ENCODE measurements around the gene ARNT2.

Gene ARNT2

GRCh38 chr15:80471881-80472280 lies 67.7 kb downstream of the ARNT2 start:
- peaks cover 3% of the 10 kb centered on the region for H3K36me3 Mint-ChIP-seq (ENCODE audit: insufficient read depth)
- no peak for ATAC-seq (replicated peaks)
- peaks cover 48 to 65% of the 10 kb centered on the region in 2 donors for H3K27me3 Mint-ChIP-seq
- no peak for DNase-seq
- H3K9me3 Mint-ChIP-seq, result no peaks in the 10 kb centered on the region
- H3K27ac Mint-ChIP-seq, result no peak overlapping the region
- no peaks in the 10 kb centered on the region for H3K4me1 Mint-ChIP-seq (ENCODE audit: low read depth in 2 of 2)
- H3K4me3 Mint-ChIP-seq, result no peak overlapping the region

DNA sequence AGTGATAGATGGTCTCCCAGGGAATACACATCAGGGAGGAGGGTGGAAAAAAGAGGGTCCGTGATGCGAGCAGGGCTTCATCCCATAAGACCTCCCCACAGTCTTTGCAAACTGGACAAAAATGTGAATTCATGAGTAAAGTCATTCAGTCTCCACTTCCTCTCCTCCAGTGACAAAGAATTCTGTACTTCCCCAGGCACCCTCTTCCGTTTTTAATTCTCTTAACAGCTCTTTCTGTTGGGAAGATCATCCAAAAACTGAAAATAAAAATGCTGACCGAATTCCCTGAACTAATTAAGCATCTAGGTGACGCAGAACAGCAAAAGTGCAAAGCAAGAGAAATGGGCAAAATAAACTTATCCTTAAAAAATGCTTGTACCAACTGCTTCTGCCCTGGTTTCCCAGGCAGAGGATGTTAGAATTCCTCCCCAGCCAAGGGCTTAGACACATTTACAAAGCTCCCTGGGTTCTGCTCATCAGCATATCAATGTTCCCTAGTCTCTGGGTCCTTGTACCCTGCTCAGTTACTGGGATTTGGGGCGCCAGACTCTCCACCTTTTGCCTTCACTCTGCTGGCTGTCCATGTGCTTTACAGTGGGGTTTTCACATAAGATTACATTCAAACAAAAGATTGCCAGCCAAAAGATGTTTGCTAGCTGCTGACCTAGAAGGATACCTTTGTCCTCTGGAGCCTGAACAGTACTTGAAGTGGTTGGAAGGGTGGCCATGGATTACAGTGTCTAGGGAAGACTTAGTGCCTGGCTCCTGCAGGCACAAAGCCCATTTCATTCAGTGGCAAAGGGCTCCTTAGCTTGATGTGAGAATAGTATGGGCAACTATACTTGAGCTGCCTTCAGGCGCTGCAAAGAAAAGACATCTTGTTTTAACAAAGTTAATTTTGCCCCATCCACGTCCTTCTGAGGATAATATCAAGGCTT lies 69.4 kb downstream of the ARNT2 start:
- Mint-ChIP-seq H3K4me1 (ENCODE audit: low read depth in 2 of 2) (no peaks in the 10 kb centered on the region), H3K9me3 (peaks cover 0 to 2% of the 10 kb centered on the region in 2 donors)

GRCh38 chr15:80474224-80475215 lies 70.3 kb downstream of the ARNT2 start:
- Mint-ChIP-seq H3K4me3 (no peak overlapping the region), H3K36me3 (ENCODE audit: insufficient read depth) (no peaks in the 10 kb centered on the region), H3K4me1 (ENCODE audit: low read depth in 2 of 2) (no peaks in the 10 kb centered on the region), H3K27me3 (peaks cover 31 to 45% of the 10 kb centered on the region in 2 donors), H3K9me3 (peaks cover 0 to 2% of the 10 kb centered on the region in 2 donors), H3K27ac (no peak overlapping the region)
- DNase-seq (no peak), ATAC-seq (replicated peaks) (no peak)

More for the DNA sequence above, 69.4 kb downstream of the ARNT2 start:
- ATAC-seq (replicated peaks) (no peak), DNase-seq (no peak)
- no peak overlapping the region for H3K27ac Mint-ChIP-seq
- H3K27me3 Mint-ChIP-seq, result peaks cover 34 to 48% of the 10 kb centered on the region in 2 donors
- no peak overlapping the region for H3K4me3 Mint-ChIP-seq
- H3K36me3 Mint-ChIP-seq (ENCODE audit: insufficient read depth), result no peaks in the 10 kb centered on the region

GRCh38 chr15:80475572-80475971 lies 71.4 kb downstream of the ARNT2 start:
- H3K4me1 Mint-ChIP-seq (ENCODE audit: low read depth in 2 of 2), result no peaks in the 10 kb centered on the region
- H3K36me3 Mint-ChIP-seq (ENCODE audit: insufficient read depth), result no peaks in the 10 kb centered on the region
- H3K27ac Mint-ChIP-seq, result no peak overlapping the region
- ATAC-seq (replicated peaks) (no peak), DNase-seq (no peak)
- H3K4me3 Mint-ChIP-seq, result no peak overlapping the region
- H3K27me3 Mint-ChIP-seq, result peaks cover 29 to 45% of the 10 kb centered on the region in 2 donors
- H3K9me3 Mint-ChIP-seq, result peaks cover 0 to 2% of the 10 kb centered on the region in 2 donors

DNA sequence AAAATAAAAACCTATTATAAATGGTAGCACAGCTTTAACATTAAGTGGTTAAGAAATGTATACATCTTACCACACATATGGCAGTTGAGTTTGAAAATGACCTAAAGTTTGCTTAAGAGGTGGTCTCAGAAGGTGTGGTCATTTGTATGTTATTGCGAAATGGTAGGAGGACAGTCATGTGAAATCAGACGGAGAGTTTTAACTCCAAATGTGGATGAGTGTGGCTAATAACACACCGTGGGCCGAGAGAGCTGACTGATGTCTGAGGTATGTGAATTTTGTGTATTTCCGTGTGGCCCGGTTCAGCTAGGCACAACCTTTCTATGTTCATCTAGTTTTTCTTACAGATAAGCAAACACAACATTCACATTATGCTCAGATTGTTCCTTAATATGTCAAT lies 71.9 kb downstream of the ARNT2 start:
- Mint-ChIP-seq H3K4me1 (ENCODE audit: low read depth in 2 of 2) (no peaks in the 10 kb centered on the region), H3K9me3 (peaks cover 0 to 2% of the 10 kb centered on the region in 2 donors), H3K27ac (no peak overlapping the region), H3K27me3 (peaks cover 24 to 45% of the 10 kb centered on the region in 2 donors), H3K4me3 (no peak overlapping the region), H3K36me3 (ENCODE audit: insufficient read depth) (no peaks in the 10 kb centered on the region)
- DNase-seq (no peak), ATAC-seq (replicated peaks) (no peak)

DNA sequence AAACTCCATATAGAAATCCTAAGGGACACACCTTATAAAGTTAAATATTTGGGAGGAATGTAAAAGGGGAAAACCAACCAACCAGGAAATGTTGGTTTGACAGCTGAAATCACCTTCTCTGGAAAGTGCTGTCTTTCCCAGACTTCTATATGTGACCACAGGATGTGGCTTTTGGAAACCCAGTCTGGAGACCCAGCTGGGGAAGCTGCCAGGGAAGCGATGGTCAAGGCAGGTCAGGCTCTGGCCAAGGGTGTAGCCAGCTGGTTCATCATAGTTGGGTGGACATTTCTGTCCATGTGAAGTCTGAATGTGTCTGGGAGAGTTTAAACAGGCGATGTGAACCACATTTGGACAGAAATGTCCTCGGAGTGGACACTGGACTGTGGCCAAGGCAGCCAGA lies 73.9 kb downstream of the ARNT2 start:
- DNase-seq, result no peak
- Mint-ChIP-seq H3K27ac (no peak overlapping the region), H3K4me3 (no peak overlapping the region), H3K36me3 (ENCODE audit: insufficient read depth) (no peaks in the 10 kb centered on the region), H3K4me1 (ENCODE audit: low read depth in 2 of 2) (no peaks in the 10 kb centered on the region), H3K27me3 (peaks cover 5 to 38% of the 10 kb centered on the region in 2 donors), H3K9me3 (peaks cover 0 to 2% of the 10 kb centered on the region in 2 donors)
- no peak for ATAC-seq (replicated peaks)

DNA sequence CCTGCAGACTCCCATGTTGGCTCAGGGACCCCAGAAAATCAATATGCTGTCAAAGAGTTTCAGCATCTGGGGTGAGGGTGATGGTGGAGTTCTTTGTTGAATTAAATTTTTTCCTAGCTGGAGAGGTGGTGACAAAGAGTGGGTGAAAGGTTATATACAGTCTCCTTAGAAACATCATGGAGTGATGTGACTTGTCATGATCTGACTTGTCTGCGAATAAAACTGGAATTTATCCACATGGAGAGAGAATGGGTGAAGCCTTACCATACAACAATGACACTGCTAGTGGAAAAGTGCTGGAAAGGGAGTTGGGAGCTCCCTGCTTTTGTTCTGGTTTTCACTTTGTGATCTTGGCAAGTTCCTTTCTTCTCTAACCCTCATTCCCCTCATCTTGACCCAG lies 75.0 kb downstream of the ARNT2 start:
- H3K4me1 Mint-ChIP-seq (ENCODE audit: low read depth in 2 of 2), result no peaks in the 10 kb centered on the region
- no peak overlapping the region for H3K4me3 Mint-ChIP-seq
- no peaks in the 10 kb centered on the region for H3K36me3 Mint-ChIP-seq (ENCODE audit: insufficient read depth)
- H3K27ac Mint-ChIP-seq, result no peak overlapping the region
- H3K9me3 Mint-ChIP-seq, result peaks cover 0 to 2% of the 10 kb centered on the region in 2 donors
- no peak for DNase-seq
- peaks cover 5 to 26% of the 10 kb centered on the region in 2 donors for H3K27me3 Mint-ChIP-seq
- ATAC-seq (replicated peaks), result no peak

- Mint-ChIP-seq H3K27ac (no peak overlapping the region), H3K4me3 (no peak overlapping the region), H3K4me1 (ENCODE audit: low read depth in 2 of 2) (no peaks in the 10 kb centered on the region), H3K27me3 (peaks cover 5 to 25% of the 10 kb centered on the region in 2 donors), H3K9me3 (peaks cover 0 to 2% of the 10 kb centered on the region in 2 donors), H3K36me3 (ENCODE audit: insufficient read depth) (no peaks in the 10 kb centered on the region)
- ATAC-seq (replicated peaks), result no peak
- DNase-seq, result no peak
These were observed 76.1 kb downstream of the ARNT2 start for GRCh38 chr15:80480171-80480811.

DNA sequence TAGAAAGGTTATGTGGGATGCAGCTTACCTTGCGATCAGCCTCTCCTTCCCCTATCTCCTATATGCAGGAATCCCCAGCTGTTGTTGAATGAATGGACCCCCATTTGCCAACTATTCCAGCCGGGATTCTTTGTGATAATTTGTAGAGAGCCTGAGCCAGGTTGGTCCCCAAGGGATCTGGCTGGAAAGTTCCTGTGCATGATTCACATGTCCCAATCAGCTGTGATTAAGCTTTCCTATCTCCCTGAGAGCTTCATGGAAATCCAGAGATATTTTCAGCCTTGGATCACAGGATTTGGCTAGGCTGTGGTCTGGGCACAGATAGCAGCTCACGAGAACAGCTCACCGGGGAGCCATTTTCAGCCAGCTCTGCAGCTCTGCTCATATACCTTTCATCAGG lies 76.7 kb downstream of the ARNT2 start:
- ATAC-seq (replicated peaks), result no peak
- no peak for DNase-seq
- H3K27ac Mint-ChIP-seq, result no peak overlapping the region

DNA sequence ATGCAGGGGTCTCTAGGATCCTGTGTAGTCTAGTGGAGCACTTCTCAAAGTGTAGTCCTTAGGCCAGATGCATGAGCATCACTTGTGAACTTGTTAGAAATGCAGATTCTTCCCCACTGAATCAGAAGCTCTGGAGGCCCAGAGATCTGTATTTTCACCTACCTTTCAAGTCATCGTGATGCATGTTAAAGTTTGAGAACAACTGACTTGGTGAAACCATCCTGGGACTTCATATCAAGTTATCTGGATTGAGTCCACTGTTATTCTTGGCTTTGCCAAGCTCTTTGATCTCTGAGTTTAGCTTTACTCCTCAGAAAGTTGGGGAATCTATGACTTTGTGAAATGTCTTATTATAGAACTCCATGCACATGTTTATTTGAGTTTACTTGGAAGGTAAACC lies 78.5 kb downstream of the ARNT2 start:
- ATAC-seq (replicated peaks) (no peak), DNase-seq (no peak)
- no peaks in the 10 kb centered on the region for H3K9me3 Mint-ChIP-seq
- H3K36me3 Mint-ChIP-seq (ENCODE audit: insufficient read depth), result no peaks in the 10 kb centered on the region
- no peak overlapping the region for H3K27ac Mint-ChIP-seq
- H3K4me1 Mint-ChIP-seq (ENCODE audit: low read depth in 2 of 2), result no peaks in the 10 kb centered on the region
- no peak overlapping the region for H3K4me3 Mint-ChIP-seq
- peaks cover 16 to 41% of the 10 kb centered on the region in 2 donors for H3K27me3 Mint-ChIP-seq

More for the DNA sequence above, 76.7 kb downstream of the ARNT2 start:
- no peaks in the 10 kb centered on the region for H3K4me1 Mint-ChIP-seq (ENCODE audit: low read depth in 2 of 2)
- H3K36me3 Mint-ChIP-seq (ENCODE audit: insufficient read depth), result no peaks in the 10 kb centered on the region
- peaks cover 5 to 25% of the 10 kb centered on the region in 2 donors for H3K27me3 Mint-ChIP-seq
- H3K4me3 Mint-ChIP-seq, result no peak overlapping the region
- H3K9me3 Mint-ChIP-seq, result peaks cover 0 to 2% of the 10 kb centered on the region in 2 donors

DNA sequence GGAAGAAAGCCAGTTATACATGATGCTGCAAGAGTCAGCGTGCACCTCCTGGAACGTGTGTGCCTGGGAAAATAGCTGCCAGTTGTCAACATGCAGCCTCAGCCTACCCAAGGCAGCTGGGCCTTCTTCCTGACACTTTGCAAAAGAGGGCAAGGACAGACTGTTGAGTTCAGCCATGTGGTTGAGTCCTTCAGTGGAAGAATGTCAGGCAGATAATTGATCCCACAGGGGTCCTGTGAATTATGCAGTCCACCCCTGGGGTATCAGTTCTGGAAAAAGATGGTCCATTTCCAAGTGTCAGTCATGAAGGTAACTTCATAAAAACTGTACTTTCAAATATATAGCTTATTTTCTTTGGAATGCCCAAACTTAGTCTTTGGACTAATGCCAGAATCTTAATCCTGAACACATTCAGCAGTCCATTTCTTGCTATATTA lies 79.6 kb downstream of the ARNT2 start:
- Mint-ChIP-seq H3K4me3 (no peak overlapping the region), H3K36me3 (ENCODE audit: insufficient read depth) (no peaks in the 10 kb centered on the region), H3K9me3 (no peaks in the 10 kb centered on the region), H3K27ac (no peak overlapping the region), H3K4me1 (ENCODE audit: low read depth in 2 of 2) (no peaks in the 10 kb centered on the region), H3K27me3 (peaks cover 16 to 41% of the 10 kb centered on the region in 2 donors)
- ATAC-seq (replicated peaks) (no peak), DNase-seq (no peak)

GRCh38 chr15:80484333-80484864 lies 80.2 kb downstream of the ARNT2 start:
- Mint-ChIP-seq H3K4me1 (ENCODE audit: low read depth in 2 of 2) (no peaks in the 10 kb centered on the region), H3K36me3 (ENCODE audit: insufficient read depth) (no peaks in the 10 kb centered on the region), H3K9me3 (no peaks in the 10 kb centered on the region), H3K27me3 (peaks cover 16 to 41% of the 10 kb centered on the region in 2 donors), H3K4me3 (no peak overlapping the region), H3K27ac (no peak overlapping the region)
- ATAC-seq (replicated peaks), result no peak
- DNase-seq, result no peak
